ENCODE data around the gene P2RY8.

- TF ChIP-seq EP300 (IDR thresholded peaks at IDR 0.05; ENCODE audit: borderline replicate concordance in 1 of 2, control insufficient read depth in 1 of 2, low read depth in 2 of 2, low read length in 2 of 2) = no peak
- TF ChIP-seq NR2C2 (IDR thresholded peaks at IDR 0.05; ENCODE audit: borderline replicate concordance, control insufficient read depth, insufficient read length, low read depth) = no peak
- TF ChIP-seq HDAC6 (IDR thresholded peaks at IDR 0.05; ENCODE audit: unreplicated experiment) = no peak
- TF ChIP-seq, protein P1, sequence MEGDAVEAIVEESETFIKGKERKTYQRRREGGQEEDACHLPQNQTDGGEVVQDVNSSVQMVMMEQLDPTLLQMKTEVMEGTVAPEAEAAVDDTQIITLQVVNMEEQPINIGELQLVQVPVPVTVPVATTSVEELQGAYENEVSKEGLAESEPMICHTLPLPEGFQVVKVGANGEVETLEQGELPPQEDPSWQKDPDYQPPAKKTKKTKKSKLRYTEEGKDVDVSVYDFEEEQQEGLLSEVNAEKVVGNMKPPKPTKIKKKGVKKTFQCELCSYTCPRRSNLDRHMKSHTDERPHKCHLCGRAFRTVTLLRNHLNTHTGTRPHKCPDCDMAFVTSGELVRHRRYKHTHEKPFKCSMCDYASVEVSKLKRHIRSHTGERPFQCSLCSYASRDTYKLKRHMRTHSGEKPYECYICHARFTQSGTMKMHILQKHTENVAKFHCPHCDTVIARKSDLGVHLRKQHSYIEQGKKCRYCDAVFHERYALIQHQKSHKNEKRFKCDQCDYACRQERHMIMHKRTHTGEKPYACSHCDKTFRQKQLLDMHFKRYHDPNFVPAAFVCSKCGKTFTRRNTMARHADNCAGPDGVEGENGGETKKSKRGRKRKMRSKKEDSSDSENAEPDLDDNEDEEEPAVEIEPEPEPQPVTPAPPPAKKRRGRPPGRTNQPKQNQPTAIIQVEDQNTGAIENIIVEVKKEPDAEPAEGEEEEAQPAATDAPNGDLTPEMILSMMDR (IDR thresholded peaks at IDR 0.05 in 2 of 3, conservative IDR thresholded peaks at IDR 0.05 in 1 of 3; ENCODE audit: control insufficient read depth in 2 of 3, extremely low read depth in 1 of 3, insufficient read depth in 1 of 3, low read depth in 3 of 3, low read length in 3 of 3) = no peak
- TF ChIP-seq, protein P2, sequence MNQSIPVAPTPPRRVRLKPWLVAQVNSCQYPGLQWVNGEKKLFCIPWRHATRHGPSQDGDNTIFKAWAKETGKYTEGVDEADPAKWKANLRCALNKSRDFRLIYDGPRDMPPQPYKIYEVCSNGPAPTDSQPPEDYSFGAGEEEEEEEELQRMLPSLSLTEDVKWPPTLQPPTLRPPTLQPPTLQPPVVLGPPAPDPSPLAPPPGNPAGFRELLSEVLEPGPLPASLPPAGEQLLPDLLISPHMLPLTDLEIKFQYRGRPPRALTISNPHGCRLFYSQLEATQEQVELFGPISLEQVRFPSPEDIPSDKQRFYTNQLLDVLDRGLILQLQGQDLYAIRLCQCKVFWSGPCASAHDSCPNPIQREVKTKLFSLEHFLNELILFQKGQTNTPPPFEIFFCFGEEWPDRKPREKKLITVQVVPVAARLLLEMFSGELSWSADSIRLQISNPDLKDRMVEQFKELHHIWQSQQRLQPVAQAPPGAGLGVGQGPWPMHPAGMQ (IDR thresholded peaks at IDR 0.05; ENCODE audit: borderline replicate concordance) = no peak
- TF ChIP-seq, protein P3, sequence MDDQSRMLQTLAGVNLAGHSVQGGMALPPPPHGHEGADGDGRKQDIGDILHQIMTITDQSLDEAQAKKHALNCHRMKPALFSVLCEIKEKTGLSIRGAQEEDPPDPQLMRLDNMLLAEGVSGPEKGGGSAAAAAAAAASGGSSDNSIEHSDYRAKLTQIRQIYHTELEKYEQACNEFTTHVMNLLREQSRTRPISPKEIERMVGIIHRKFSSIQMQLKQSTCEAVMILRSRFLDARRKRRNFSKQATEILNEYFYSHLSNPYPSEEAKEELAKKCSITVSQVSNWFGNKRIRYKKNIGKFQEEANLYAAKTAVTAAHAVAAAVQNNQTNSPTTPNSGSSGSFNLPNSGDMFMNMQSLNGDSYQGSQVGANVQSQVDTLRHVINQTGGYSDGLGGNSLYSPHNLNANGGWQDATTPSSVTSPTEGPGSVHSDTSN (IDR thresholded peaks at IDR 0.05; ENCODE audit: insufficient replicate concordance, low read depth, low read length) = no peak
- TF ChIP-seq, protein P4, sequence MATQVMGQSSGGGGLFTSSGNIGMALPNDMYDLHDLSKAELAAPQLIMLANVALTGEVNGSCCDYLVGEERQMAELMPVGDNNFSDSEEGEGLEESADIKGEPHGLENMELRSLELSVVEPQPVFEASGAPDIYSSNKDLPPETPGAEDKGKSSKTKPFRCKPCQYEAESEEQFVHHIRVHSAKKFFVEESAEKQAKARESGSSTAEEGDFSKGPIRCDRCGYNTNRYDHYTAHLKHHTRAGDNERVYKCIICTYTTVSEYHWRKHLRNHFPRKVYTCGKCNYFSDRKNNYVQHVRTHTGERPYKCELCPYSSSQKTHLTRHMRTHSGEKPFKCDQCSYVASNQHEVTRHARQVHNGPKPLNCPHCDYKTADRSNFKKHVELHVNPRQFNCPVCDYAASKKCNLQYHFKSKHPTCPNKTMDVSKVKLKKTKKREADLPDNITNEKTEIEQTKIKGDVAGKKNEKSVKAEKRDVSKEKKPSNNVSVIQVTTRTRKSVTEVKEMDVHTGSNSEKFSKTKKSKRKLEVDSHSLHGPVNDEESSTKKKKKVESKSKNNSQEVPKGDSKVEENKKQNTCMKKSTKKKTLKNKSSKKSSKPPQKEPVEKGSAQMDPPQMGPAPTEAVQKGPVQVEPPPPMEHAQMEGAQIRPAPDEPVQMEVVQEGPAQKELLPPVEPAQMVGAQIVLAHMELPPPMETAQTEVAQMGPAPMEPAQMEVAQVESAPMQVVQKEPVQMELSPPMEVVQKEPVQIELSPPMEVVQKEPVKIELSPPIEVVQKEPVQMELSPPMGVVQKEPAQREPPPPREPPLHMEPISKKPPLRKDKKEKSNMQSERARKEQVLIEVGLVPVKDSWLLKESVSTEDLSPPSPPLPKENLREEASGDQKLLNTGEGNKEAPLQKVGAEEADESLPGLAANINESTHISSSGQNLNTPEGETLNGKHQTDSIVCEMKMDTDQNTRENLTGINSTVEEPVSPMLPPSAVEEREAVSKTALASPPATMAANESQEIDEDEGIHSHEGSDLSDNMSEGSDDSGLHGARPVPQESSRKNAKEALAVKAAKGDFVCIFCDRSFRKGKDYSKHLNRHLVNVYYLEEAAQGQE (IDR thresholded peaks at IDR 0.05; ENCODE audit: low read depth, low read length) = no peak
- TF ChIP-seq ATF2 (IDR thresholded peaks at IDR 0.05; ENCODE audit: low read length) = no peak
- no peak for TF ChIP-seq ZBTB33 (IDR thresholded peaks at IDR 0.05)
- TF ChIP-seq EZH2 (IDR thresholded peaks at IDR 0.05; ENCODE audit: borderline replicate concordance, control insufficient read depth, low read depth, low read length) = no peak
These were observed 117.2 kb downstream of the P2RY8 start for GRCh38 chrX:1419545-1420355.
